Measurements from ENCODE around the gene SIRT5.

GRCh38 chr6:13574571-13575376, at the start of gene SIRT5:
- TF ChIP-seq EZH2phosphoT487 (IDR thresholded peaks at IDR 0.05; ENCODE audit: low read depth): no peak
- peak; percentile 63; the same call in 1 of the 2 replicates for TF ChIP-seq CTCF (IDR thresholded peaks at IDR 0.05; ENCODE audit: low read depth, low read length)

Measured in OCI-LY3 (cell line).